MM.1S (cell line): ENCODE measurements around the gene NXN.
"Not testable (repeated sequence)": the region's sequence is repeated elsewhere in the genome, so short reads cannot be mapped to it uniquely, and the experiment has no call there.

ENCODE experiments used
- EZH2 ChIP-seq: fragments of 300-600 bp; sonication (generic); optimal IDR thresholded peaks from 2 replicates; pipeline ENCODE3; 2017; ENCODE audit warnings: low read depth, mild to moderate bottlenecking, antibody characterized with exemption, low read length, mixed read lengths
- EZH2phosphoT487 ChIP-seq: fragments of 300-600 bp; sonication (generic); IDR thresholded peaks from 2 replicates; pipeline ENCODE4 v1.6.1; 2018; ENCODE audit warnings: antibody characterized with exemption, low read length
- TF ChIP-seq, protein P1 (sequence below): fragments of 300-600 bp; sonication (generic); IDR thresholded peaks from 2 replicates; pipeline ENCODE4 v1.5.1; 2016; ENCODE audit warnings: antibody characterized with exemption, low read length, mixed read lengths

DNA sequence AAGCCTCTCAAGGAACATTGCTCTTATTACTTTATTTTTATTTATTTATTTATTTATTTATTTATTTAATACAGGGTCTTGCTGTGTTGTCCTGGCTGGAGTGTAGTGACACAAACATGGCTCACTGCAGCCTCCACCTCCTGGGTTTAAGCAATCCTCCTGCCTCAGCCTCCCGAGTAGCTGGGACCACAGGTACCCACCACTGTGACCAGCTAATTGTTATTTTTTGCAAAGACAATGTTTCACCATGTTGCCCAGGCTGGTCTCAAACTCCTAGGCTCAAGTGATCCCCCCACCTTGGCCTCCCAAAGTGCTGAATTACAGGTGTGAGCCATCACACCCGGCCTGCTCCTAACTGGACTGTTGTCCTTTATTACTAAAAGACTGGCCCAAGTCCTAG lies 4.8 kb downstream of the NXN start:
- TF ChIP-seq, protein P1, sequence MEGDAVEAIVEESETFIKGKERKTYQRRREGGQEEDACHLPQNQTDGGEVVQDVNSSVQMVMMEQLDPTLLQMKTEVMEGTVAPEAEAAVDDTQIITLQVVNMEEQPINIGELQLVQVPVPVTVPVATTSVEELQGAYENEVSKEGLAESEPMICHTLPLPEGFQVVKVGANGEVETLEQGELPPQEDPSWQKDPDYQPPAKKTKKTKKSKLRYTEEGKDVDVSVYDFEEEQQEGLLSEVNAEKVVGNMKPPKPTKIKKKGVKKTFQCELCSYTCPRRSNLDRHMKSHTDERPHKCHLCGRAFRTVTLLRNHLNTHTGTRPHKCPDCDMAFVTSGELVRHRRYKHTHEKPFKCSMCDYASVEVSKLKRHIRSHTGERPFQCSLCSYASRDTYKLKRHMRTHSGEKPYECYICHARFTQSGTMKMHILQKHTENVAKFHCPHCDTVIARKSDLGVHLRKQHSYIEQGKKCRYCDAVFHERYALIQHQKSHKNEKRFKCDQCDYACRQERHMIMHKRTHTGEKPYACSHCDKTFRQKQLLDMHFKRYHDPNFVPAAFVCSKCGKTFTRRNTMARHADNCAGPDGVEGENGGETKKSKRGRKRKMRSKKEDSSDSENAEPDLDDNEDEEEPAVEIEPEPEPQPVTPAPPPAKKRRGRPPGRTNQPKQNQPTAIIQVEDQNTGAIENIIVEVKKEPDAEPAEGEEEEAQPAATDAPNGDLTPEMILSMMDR: not testable (repeated sequence)
- not testable (repeated sequence) for TF ChIP-seq EZH2, EZH2phosphoT487
